Mesendoderm (in vitro differentiated cells): ENCODE data around the gene R3HDM1.
"Not testable (repeated sequence)": the region's sequence is repeated elsewhere in the genome, so short reads cannot be mapped to it uniquely, and the experiment has no call there.

Source experiments
- DNase-seq: peaks from one replicate; pipeline ENCODE4 v3.0.0; 2013
- H2AK5ac ChIP-seq: 2 replicates; pipeline ENCODE4 v1.6.1; 2013; ENCODE audit warnings: low read length, inconsistent platforms
- H2BK120ac ChIP-seq: 2 replicates; pipeline ENCODE4 v1.6.1; 2013; ENCODE audit warnings: low read depth, mild to moderate bottlenecking, low read length, moderate library complexity, mixed read lengths
- H2BK15ac ChIP-seq: replicated peaks from 2 replicates; pipeline ENCODE4 v1.6.1; 2013; ENCODE audit warnings: low read depth, mild to moderate bottlenecking, moderate library complexity
- H2BK5ac ChIP-seq: 2 replicates; pipeline ENCODE4 v1.6.1; 2013; ENCODE audit warnings: low read length, inconsistent platforms
- H3K18ac ChIP-seq: 2 replicates; pipeline ENCODE4 v1.6.1; 2013; ENCODE audit warnings: mild to moderate bottlenecking, low read length, mixed read lengths
- H3K23ac ChIP-seq: one replicate; pipeline ENCODE4 v1.6.1; 2013; ENCODE audit warnings: low read length
- H3K27ac ChIP-seq: 2 replicates; pipeline ENCODE4 v1.5.1; 2013; ENCODE audit warnings: low read depth, mild to moderate bottlenecking, inconsistent platforms, low read length, moderate library complexity
- H3K27me3 ChIP-seq: 2 replicates; pipeline ENCODE4 v1.6.1; 2013; ENCODE audit warnings: low read length, control low read depth, mild to moderate bottlenecking, inconsistent platforms; ENCODE audit not compliant: insufficient read depth, poor library complexity
- H3K36me3 ChIP-seq: 2 replicates; pipeline ENCODE4 v1.6.1; 2013; ENCODE audit warnings: low read length, inconsistent platforms; ENCODE audit not compliant: control insufficient read depth, insufficient read depth
- H3K4ac ChIP-seq: one replicate; pipeline ENCODE4 v1.6.1; 2013; ENCODE audit warnings: low read depth, mild to moderate bottlenecking, low read length, moderate library complexity
- H3K4me1 ChIP-seq: 2 replicates; pipeline ENCODE4 v1.6.1; 2013; ENCODE audit warnings: low read depth, low read length, inconsistent platforms; ENCODE audit not compliant: control insufficient read depth
- H3K4me2 ChIP-seq: 2 replicates; pipeline ENCODE4 v1.6.1; 2013; ENCODE audit warnings: low read length
- H3K4me3 ChIP-seq: 2 replicates; pipeline ENCODE4 v1.5.1; 2013; ENCODE audit warnings: mild to moderate bottlenecking, low read length
- H3K56ac ChIP-seq: one replicate; pipeline ENCODE4 v1.6.1; 2013; ENCODE audit warnings: low read length
- H3K79me1 ChIP-seq: 2 replicates; pipeline ENCODE4 v1.6.1; 2013; ENCODE audit warnings: low read length, inconsistent platforms
- H3K79me2 ChIP-seq: 2 replicates; pipeline ENCODE4 v1.6.1; 2013; ENCODE audit warnings: mild to moderate bottlenecking, low read length; ENCODE audit not compliant: control insufficient read depth, insufficient read depth
- H3K9ac ChIP-seq: 2 replicates; pipeline ENCODE4 v1.6.1; 2013; ENCODE audit warnings: low read length, inconsistent platforms
- H4K5ac ChIP-seq: one replicate; pipeline ENCODE4 v1.6.1; 2013; ENCODE audit warnings: low read length
- H4K8ac ChIP-seq: one replicate; pipeline ENCODE4 v1.6.1; 2013; ENCODE audit warnings: low read depth, mild to moderate bottlenecking, control low read depth, low read length, moderate library complexity
- WGBS: extraction: QIAGEN DNeasy Blood & Tissue Kit; methylation state at CpG from one replicate; pipeline ENCODE4 v1.1.7; 2013; ENCODE audit warnings: low lambda C conversion rate, missing lambda C conversion rate; ENCODE audit not compliant: insufficient coverage; ENCODE audit errors: extremely low coverage; 5-methylcytosine and 5-hydroxymethylcytosine counted together

Gene R3HDM1

DNA sequence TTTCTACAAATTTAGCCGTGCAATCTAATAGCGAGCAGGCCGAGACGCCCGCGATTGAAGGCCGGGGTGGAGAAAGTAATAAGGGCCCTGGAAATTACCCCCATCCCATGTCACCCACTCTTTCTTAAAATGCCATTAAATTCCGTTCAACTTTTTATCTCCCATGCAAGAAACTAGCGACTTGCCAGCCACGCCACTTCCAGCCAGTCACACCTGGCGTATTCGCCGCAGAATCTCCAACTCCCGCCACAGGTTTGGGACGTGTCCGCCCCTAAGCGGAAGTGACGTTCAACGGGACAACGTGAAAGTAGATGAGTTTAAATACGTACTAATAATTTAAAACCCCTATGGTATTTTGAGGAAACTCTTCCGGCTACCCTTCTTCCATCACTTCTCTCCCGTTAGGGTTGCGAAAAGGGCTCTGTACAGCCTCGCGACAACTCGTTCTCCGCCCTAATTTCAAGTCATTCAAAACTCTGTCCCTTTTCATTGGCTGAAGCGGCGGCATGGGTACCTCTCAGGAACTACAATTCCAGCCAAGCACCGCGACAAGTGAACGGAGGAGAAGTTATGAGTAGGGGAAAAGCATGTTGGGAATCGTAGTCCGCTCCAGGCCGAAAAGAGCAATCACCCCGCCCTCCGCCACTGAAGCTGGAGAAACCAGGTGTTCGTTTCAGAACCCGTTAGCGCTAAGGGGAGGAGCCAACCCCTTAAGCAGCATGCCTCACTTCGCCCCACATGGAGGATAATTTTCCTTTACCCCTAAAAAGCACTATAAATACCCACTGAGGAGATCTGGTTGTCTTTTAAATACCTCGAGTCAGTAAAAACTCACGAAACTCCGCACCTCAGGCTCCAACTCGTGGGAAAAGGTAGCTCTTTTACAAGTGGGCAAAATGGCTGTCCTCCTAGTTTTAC lies 712 bp upstream of the R3HDM1 start, which contains the start of gene ZRANB3:
Gene ZRANB3, minus strand, starts transcription at position 906 of the 918 bp plus-strand sequence.
- Histone ChIP-seq H3K23ac (peak within 1 kb of the TSS; percentile 3), H3K18ac (peak within 1 kb of the TSS; percentile 81), H3K79me1 (no peaks in the 10 kb centered on the region), H3K36me3 (no peaks in the 10 kb centered on the region), H3K79me2 (peaks cover 25% of the 10 kb centered on the region), H4K5ac (no peak within 1 kb of the TSS), H3K4ac (peak within 1 kb of the TSS; percentile 96), H3K56ac (peak within 1 kb of the TSS; percentile 88), H3K4me3 (peak within 1 kb of the TSS; percentile 76), H3K9ac (peak within 1 kb of the TSS; percentile 83), H3K27me3 (no peaks in the 10 kb centered on the region), H4K8ac (peak within 1 kb of the TSS; percentile 79), H3K27ac (peak within 1 kb of the TSS; percentile 68), H3K4me1 (no peaks in the 10 kb centered on the region), H2BK120ac (no peak within 1 kb of the TSS), H2BK5ac (peak within 1 kb of the TSS; percentile 1), H2AK5ac (no peak within 1 kb of the TSS), H3K4me2 (peak within 1 kb of the TSS; percentile 72), H2BK15ac (no peak within 1 kb of the TSS)
- DNase-seq = peak; percentile 100
- no CpG with 5 or more reads among the region's 46 CpGs for WGBS

GRCh38 chr2:135532581-135532980 lies 1.3 kb downstream of the R3HDM1 start:
- H3K23ac ChIP-seq = no peak overlapping the region
- H2BK15ac ChIP-seq = no peak overlapping the region
- H3K4me3 ChIP-seq = no peak overlapping the region
- no peak for DNase-seq
- WGBS = no CpG with 5 or more reads among the region's 3 CpGs
- no peak overlapping the region for H3K56ac ChIP-seq
- H2BK120ac ChIP-seq = no peak overlapping the region
- H4K5ac ChIP-seq = no peak overlapping the region
- no peak overlapping the region for H3K27ac ChIP-seq
- H3K36me3 ChIP-seq = no peaks in the 10 kb centered on the region
- H3K79me2 ChIP-seq = peaks cover 34% of the 10 kb centered on the region
- H3K18ac ChIP-seq = no peak overlapping the region
- no peaks in the 10 kb centered on the region for H3K27me3 ChIP-seq
- no peak overlapping the region for H2BK5ac ChIP-seq
- no peak overlapping the region for H3K4ac ChIP-seq
- no peak overlapping the region for H3K4me2 ChIP-seq
- peak overlapping the region; percentile 38 for H3K9ac ChIP-seq
- no peak overlapping the region for H4K8ac ChIP-seq
- H2AK5ac ChIP-seq = no peak overlapping the region
- no peaks in the 10 kb centered on the region for H3K4me1 ChIP-seq
- H3K79me1 ChIP-seq = peaks cover 7% of the 10 kb centered on the region

DNA sequence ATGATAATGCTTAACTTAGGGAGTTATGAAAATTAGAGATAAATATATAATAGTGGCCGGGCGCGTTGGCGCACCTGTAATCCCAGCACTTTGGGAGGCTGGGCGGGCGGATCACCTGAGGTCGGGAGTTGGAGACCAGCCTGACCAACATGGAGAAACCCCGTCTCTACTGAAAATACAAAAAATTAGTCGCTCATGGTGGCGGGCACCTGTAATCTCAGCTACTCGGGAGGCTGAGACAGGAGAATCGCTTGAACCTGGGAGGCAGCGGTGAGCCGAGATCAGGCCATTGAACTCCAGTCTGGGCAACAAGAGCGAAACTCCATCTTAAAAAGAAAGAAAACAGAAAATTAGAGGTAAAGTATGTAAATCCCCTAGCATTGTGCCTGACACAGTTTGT lies 2.3 kb downstream of the R3HDM1 start:
- H2AK5ac ChIP-seq, H4K5ac ChIP-seq, H3K56ac ChIP-seq, H3K4me2 ChIP-seq, DNase-seq, H3K27me3 ChIP-seq, H2BK15ac ChIP-seq, H3K9ac ChIP-seq, H3K4ac ChIP-seq, H4K8ac ChIP-seq, H2BK5ac ChIP-seq, H2BK120ac ChIP-seq, H3K4me1 ChIP-seq, H3K18ac ChIP-seq, H3K79me1 ChIP-seq, H3K27ac ChIP-seq, H3K23ac ChIP-seq, H3K36me3 ChIP-seq, H3K4me3 ChIP-seq: not testable (repeated sequence)
- H3K79me2 ChIP-seq = peaks cover 37% of the 10 kb centered on the region
- no CpG with 5 or more reads among the region's 15 CpGs for WGBS

- Histone ChIP-seq H4K8ac (no peak overlapping the region), H3K23ac (no peak overlapping the region), H3K56ac (no peak overlapping the region), H3K4ac (no peak overlapping the region), H3K36me3 (no peaks in the 10 kb centered on the region), H3K4me2 (no peak overlapping the region), H3K27me3 (no peaks in the 10 kb centered on the region), H2BK120ac (no peak overlapping the region), H3K4me3 (no peak overlapping the region), H3K18ac (no peak overlapping the region), H2BK15ac (no peak overlapping the region), H3K27ac (no peak overlapping the region), H4K5ac (no peak overlapping the region), H3K9ac (no peak overlapping the region), H3K4me1 (no peaks in the 10 kb centered on the region), H2AK5ac (no peak overlapping the region), H2BK5ac (no peak overlapping the region), H3K79me1 (peaks cover 2% of the 10 kb centered on the region), H3K79me2 (peaks cover 10% of the 10 kb centered on the region)
- no peak for DNase-seq
- WGBS = no CpG with 5 or more reads among the region's 3 CpGs
Observed at GRCh38 chr2:135546436-135546835, 15.2 kb downstream of the R3HDM1 start.

DNA sequence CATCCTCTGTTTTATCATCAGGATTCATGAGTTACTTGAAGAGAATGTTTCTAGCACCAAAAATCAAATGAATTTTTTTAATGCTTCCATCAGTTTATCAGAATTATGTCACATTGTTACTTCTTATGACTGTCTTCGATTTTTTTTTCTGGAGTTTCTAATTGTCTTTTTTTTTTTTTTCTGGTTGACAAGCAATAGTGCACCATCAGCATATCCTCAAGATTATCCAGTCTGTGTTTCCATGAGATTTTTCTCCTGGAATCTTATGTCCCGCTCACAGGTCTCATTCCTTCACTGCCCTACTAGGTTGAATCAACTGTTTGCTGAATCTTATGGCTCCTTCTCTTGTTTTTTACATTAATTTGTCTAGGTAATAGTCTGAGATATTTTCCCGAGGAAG lies 16.0 kb downstream of the R3HDM1 start:
- Histone ChIP-seq H3K27me3 (no peaks in the 10 kb centered on the region), H4K5ac (no peak overlapping the region), H3K56ac (no peak overlapping the region), H3K27ac (no peak overlapping the region), H3K36me3 (no peaks in the 10 kb centered on the region), H3K9ac (no peak overlapping the region), H4K8ac (no peak overlapping the region), H3K23ac (no peak overlapping the region), H3K4me2 (no peak overlapping the region), H3K79me1 (peaks cover 2% of the 10 kb centered on the region), H2BK15ac (no peak overlapping the region), H3K4me1 (no peaks in the 10 kb centered on the region), H3K18ac (no peak overlapping the region), H2BK5ac (no peak overlapping the region), H2BK120ac (no peak overlapping the region), H3K4ac (no peak overlapping the region), H2AK5ac (no peak overlapping the region), H3K4me3 (no peak overlapping the region), H3K79me2 (peaks cover 10% of the 10 kb centered on the region)
- DNase-seq = no peak
- no CpG with 5 or more reads among the region's 3 CpGs for WGBS
